Measurements from ENCODE around the gene TMED9.

Gene TMED9

DNA sequence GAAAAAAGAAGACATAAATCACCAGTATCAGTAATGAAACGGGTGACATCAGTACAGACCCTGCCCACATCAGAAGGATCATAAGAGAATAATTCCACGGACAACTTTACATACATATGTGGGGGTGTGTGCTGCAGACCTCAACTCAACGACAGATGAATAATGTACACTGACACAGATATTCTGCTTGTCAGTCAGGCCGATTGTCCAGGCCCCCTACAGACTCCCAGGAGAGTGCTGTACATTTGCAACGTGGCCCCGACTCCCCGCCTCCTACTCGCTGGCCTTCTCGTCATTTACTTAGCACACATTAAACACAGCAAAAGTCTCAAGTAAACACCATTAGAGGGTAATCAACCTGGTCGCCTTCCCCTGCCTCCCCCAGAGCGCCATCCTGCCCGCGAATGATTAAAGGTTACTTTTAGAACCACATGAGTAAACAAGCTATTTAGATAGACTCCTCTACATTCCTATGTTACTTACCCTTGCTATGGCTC is 3.5 kb upstream of the TMED9 start:
- no peak for DNase-seq

DNA sequence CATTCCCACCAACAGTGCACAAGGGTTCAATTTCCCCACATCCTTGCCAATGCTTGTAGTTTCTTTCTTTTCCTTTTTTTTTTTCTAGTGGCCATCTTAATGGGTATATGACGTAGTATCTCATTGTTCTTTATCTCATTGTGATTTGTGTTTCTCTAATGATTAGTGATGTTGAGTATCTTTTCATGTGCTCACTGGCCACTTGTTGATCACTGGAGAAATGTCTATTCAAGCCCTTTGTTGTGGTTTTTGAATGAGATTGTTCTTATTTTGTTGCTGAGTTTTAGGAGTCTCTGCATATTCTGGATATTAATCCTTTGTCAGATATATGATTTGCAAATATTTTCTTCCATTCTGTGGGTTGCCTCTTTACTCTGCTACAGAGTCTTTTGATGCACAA is 1.6 kb upstream of the TMED9 start:
- no peak for DNase-seq

DNA sequence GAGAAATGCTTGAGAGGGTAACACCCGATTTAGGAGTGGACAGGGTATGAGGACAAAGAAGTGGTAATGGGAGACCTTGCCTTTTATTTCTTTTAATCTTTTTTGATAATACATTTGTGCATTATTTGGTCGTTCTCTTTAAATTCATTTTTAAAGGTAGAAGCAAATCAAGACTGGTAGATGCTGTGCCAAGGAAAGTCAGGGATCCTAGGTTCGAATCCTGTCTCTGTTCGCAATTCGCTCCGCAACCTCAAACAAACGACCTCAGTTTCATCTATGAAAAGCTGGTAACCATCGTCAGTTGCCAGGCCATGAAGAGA is 353 bp upstream of the TMED9 start:
- DNase-seq, result no peak

DNA sequence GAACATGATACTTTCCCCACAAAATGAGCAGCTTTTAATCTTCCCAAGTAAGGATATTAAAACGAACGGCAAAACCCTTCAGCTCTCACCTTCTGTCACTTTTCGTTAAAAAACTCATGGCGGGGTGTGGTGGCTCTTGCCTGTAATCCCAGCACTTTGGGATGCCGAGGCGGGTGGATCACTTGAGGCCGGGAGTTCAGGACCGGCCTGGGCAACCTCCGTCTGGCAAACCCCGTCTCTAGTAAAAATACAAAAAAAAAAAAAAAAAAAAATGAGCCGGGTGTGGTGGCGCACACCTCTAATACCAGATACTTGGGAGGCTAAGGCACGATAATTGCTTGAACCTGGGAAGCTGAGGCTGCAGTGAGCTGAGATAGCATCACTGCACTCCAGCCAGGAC is 902 bp downstream of the TMED9 start:
- DNase-seq, result no peak

DNA sequence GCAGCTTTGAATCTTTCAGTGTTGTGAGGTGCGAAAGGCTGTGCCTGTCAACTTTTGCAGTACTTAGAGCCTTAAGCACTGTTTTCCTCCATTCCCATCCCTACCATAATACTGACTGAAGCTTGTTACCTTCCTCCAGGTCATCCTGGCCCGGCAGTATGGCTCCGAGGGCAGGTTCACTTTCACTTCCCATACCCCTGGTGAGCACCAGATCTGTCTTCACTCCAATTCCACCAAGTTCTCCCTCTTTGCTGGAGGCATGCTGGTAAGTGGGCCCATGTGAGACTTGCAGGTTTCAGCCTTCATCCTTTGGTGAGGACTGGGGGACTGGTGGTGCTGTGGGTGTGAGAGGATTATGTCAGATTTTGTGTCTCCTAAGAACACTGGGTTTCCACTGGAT is 1.5 kb downstream of the TMED9 start:
- no peak for DNase-seq

DNA sequence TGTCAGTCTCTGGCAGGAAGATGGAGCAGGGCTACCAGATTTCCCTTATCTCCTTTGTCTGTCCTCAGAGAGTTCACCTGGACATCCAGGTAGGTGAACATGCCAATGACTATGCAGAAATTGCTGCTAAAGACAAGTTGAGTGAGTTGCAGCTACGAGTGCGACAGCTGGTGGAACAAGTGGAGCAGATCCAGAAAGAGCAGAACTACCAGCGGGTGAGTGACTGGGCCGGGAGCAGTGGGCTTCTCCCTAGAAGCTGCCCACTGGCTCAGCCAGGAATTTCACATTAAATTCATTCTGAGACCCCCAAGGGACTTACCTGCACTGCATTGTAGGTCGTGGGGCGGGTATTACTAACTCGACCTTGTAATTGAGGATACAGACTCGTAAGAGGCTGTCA is 2.1 kb downstream of the TMED9 start:
- no peak for DNase-seq

DNA sequence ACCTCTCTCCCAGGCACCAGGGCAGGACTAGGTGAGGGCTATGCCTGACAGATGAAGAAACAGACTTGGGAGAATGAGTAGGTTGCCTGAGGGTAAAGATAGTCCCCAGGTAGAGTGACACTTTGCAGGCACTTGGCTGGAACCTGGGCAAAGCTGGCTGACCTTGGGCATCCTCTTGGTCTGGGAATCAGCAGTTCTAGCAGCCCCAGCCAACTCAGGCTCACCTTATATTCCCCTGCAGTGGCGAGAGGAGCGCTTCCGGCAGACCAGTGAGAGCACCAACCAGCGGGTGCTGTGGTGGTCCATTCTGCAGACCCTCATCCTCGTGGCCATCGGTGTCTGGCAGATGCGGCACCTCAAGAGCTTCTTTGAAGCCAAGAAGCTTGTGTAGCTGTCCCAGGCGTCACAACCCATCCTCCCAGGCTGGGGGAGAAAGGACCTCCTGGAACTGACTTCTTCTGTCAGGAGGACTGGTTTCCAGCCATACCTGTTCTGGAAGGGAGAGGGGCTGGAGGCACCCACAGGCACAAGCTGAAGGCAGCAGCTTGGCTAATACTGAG is 3.1 kb downstream of the TMED9 start:
- DNase-seq, result no peak

DNA sequence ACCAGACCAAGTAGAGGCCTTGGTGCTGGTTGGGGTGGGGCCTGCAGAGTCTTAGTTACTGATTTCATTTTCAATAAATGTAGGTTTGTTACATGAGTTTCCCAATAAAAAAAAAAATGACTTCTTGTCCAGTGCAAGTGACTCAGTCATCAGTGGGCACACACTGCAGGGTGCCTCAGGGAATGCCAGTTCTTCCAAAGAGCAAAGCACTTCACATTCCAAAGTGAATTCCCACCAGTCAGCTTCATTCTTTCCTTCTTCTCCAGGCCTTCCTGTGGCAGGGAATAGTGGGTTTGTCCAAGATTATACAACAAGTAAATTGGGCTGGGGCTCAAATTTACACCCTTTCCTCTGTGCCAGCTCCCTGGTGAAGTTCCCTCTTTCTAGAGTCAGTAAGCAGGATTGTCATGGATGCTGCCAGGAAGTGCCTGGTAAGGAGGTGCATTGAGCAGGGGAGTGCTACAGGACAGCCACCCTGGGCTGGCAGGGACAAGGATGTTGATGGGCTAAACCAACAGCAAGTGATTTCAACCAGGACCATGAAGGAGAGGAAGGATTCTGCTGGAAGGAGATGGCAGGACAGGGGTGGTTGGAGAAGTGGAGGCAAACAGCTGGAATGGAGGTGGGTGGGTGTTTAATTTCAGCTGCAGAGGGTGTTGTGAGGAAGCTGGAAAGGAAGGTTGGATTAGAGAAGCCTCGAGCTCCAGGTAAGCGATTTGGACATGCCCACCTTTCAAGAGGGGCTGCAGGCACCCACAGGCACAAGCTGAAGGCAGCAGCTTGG is 4.2 kb downstream of the TMED9 start:
- DNase-seq, result peak; percentile 28

DNA sequence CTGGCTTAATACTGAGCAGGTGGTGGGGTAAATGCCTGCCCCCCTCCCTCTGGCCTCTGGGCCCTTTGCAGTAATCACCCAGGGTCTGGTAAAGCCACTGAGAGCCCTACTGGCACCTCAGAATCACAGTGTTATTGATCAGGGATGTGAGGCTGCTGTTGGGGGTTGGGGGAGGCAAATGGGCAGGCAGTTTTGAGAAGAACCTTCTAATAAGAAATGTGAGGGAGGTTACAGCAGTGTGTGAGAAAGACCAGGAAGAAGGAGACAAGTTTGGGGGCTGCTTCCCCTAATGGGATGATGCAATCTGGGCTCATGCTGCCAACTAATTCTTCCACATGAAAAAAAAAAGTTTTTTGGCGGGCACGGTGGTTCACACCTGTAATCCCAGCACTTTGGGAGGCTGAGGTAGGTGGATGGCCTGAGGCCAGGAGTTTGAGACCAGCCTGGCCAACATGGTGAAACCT is 4.8 kb downstream of the TMED9 start:
- peak; percentile 48 for DNase-seq

DNA sequence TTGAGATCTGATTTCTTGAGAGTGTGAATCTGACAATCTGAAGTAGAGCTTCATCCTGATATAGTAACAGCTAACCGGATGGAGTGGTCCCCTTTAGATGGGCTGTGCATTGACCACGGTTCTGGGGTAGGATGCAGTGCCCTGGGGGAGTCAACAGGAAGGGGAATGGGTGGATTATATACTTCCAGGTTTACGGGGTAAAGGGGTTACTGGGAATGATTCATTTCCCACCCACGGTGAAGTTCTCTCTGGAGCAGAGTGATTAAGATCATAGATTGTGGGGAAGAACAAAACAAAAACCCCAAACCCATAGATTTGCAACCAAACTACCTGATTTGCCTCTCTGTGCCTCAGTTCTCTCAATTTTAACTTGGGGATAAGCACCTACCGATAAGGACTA is 6.5 kb downstream of the TMED9 start:
- no peak for DNase-seq

DNA sequence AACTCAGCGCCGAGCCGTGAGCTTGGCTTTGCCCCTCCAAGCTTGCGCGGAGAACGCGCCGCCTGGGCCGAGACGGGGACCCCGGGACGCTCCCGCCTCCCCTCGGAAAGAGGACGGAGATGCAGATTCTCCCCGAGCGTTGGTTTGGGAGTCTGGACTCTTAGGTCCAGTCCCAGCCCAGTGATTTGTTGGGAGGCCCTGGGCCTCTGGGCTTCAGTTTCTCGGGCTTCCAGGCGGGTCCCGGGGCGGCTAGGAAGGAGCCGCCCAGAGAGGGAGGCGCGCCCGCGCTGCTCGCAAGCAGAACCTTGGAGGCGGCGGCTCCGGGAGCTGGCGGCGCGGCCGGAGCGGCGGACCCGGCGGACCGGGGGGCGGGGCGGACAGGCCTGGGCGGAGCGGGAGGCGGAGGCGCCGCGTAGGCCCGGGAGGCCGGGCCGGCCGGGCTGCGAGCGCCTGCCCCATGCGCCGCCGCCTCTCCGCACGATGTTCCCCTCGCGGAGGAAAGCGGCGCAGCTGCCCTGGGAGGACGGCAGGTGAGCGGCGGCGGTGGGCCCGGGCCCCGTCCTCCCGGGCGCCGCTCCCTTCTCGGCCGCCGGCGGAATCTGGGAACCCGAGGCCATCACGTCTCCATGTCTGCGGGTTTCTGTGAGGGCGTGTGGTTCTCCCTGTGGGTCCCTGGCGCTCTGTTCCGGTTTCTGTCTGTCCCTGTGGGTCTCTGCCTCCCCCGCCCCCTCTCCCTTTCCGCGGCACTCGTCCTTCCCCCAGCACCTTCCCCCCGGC is 7.9 kb downstream of the TMED9 start, which contains the start of gene B4GALT7:
B4GALT7 (plus strand) TSS at position 402 of the 777 bp plus-strand sequence; CDS start at position 481, 79 bp downstream.
- peak; percentile 94 for DNase-seq

DNA sequence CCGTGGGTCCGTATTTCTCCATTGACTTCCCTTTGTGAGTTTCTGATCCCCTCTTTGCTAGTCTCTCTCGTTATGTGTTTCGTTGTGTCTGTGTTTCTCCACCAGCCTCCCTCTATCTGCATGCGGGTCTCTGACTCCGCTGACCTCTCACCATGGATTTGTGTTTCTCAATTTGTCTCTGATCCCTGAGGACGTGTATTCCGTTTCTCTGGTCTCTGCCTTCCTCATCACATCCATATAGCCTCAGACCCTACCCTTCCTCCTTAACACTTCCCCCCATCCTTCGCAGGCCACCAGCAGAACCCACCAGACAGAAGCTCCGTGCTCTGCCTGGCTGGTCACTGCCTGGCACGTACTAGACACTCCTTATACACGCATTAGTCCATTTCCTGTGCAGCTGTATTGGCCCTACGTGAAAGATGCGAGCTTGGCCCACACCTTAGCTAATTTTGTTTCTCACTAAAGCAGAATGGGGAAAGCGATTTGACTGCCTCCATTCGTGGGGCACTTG is 8.6 kb downstream of the TMED9 start:
- DNase-seq, result no peak

DNA sequence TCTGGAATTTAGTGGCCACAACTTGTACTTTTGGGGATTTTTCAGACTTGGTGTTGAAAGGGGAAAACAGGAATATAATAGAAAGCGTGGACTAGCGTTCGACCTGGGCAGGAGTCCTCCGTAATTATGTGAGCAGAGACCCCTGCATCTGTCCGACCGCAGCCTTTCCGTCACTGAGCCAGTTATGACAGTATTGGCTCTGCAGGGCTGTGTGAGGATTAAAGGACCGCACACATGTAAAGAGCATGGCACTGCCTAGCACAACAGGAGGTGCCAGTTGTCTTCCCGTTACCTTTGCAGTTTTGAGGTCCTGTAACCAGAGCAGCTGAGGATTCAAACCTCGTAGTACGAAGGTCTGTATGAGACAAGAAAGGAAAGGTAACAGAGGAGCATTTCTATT is 9.1 kb downstream of the TMED9 start:
- no peak for DNase-seq

DNA sequence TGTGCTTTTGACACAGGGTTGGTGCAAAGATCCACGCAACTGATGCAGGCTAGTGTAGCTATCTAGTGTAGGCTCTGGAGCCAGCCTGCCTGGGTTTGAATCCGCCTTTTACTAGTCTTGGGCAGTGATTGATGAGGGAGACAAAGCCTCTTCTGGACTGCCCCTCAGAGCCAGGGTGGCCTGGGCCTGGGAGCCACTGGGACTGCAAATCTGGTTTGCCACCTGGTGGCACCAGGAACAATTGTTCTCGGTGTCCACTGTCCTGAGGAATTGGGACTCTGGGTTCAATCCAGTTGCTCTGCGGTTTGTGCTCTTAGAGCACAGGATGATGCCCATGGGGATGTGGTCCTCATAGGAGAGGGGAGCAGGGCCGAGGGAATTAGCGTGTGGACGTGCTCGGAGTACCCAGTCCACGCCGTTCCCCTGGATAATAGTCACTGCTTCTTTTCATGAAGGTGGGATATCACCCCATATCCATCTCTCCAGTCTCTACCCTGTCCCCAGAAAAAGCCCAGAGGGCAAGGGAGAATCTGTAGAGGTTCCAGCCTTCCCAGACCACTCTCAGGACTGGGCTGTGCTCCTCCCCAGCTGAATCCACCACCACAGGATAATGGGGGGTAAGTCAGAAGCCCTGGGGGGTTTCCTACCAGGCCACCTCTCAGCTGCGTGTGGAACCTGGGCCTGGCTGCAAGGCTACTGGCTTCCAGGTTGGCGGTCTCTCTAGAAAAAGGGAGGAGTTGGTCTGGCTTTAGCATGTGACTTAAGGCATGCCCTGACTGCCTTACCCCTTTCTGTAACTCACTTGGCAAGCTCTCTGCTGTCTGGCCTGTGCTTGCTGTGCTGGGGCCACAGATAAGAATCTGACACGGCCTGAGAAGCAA is 9.8 kb downstream of the TMED9 start:
- no peak for DNase-seq

DNA sequence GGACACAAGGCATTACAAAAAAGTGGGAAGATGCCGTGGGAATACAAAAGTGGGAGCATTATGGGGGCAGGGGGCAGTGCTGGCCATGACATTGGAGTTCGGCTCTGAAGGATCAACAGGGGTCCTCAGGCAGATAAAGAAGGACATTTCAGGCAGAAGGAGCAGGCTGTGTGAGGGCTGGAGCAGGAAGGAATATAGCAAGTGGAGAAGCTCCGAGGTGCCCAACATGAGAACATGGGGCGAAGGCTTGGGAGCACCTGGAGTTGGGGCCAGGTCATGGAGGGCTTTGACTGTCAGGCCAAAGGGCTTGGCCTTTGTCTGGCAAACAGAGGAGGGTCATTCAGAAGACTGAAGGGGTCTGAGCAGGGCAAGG is 10.4 kb downstream of the TMED9 start:
- DNase-seq, result no peak

DNA sequence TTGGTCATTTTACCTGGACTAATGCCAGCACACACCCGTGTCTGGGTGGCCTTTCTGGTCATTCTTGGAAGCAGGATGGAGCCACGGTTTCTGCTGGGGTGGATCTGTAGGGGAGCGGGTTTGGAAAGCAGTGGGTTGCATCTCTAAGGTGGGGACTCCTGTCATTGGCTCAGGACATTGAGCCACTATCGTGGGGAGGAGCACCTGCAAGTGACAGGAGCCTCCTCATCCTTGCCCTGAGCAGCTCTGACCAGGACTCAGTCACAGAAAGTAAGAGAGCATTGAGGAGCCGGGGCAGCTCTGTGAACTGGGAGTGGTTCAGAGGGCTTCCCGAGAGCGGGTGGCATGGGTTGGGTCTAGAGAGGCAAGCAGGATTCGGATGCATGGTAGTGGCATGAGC is 11.6 kb downstream of the TMED9 start:
- no peak for DNase-seq

DNA sequence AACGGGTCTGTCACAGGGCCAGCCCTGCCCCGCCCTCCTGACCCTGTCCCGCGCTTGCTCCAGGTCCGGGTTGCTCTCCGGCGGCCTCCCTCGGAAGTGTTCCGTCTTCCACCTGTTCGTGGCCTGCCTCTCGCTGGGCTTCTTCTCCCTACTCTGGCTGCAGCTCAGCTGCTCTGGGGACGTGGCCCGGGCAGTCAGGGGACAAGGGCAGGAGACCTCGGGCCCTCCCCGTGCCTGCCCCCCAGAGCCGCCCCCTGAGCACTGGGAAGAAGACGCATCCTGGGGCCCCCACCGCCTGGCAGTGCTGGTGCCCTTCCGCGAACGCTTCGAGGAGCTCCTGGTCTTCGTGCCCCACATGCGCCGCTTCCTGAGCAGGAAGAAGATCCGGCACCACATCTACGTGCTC is 12.1 kb downstream of the TMED9 start:
- DNase-seq, result no peak

DNA sequence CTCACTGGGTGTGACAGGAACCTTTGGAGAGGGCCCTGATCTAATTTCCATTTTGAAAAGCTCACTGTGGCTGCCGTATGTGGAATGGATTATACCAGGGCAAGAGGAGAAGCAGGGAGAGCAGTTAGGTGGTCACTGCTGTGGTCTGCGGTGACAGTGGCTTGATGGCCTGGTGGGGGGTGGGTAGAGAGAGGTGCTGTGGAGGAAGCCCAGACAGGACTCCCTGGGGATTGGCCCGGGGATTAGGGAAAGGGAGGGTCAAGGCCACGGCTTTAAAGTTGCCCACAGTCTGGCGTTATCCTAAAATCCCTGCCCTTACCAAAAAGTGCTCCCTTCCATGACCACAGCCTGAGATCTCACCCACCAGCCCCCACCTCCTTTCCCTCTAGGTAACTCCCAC is 12.7 kb downstream of the TMED9 start:
- DNase-seq, result no peak

DNA sequence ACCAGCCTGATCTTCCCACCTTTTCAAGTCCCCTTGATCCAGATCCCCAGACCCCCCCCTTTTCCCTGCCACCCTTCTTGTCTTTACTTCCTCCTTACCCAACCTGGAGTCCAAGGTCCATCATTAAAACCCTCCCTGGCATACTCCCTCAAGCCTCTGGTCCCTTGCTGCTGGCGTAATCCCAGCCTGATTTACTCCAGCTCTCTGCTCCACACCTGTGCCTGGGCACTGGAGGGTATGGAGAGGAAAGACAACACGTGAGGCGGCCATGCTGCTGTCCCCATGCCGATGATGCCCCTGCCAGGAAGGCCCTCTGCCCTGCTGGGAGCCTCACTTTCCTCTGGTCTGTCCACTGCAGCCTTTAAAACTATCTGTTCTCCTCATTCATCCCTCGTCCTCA is 13.1 kb downstream of the TMED9 start:
- no peak for DNase-seq

DNA sequence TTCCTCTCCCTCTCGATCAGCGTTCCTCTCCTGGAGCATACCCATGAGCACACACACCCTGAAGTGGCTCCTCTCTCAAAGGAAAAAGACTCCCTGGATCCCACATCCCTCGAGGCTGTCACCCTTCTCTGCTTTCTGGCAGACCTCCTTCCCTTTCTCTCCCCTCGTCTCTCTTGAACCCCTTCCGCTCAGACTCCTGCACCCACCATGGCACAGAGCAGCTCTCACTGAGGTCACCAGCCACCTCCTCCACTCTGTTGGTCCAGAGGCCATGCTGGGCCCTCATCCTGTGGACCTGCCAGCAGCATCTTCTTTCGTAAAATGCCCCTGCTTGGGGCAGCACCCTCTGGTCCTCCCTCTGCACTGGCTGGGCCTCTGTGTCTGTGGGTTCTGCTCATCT is 13.7 kb downstream of the TMED9 start:
- no peak for DNase-seq

DNA sequence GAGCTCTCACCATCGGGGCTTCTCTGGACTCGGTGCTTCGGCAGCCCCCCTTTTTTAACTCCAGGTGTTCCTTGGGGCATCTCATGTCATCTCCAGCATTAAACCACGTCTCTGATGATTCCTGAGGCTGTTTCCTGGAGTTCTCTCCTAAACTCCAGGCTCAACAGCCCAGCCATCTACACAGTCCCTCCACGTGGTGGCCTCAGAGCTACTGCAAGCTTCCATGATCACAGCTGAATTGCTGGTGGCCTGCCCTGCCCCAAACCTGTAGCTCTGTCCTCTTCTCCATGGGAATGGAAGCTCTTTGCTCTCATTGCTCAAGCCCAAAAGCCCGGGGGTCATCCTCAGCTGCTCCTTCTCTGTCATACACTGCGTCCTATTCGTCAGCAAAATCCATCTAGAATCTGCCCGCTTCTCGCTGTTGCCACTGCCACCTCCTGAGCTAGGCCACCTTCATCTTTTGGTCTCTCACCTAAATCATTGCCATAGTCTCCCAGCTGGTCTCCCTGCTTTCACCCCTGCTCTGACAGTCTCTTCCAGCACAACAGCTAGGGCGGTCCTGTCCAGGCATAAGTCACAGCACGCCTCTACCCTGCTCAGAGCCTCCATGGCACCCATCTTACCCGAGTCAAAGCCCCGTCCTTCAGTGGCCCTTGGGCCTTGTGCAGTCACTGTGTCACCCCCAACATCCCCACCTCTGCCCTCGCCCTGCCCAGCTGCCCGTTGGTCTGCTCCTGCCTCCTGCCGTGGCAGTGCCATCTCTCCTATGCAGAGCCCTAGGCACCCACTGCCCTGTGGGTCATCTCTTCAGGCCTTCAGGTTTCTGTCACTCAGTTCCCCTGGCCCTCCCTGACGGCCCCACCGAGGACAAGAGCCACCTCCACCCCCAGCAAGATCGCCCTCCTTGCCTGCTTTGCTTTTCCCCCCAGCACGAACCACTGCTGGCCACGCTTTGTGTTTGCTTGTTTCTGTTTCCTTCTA is 14.4 kb downstream of the TMED9 start:
- DNase-seq, result no peak

DNA sequence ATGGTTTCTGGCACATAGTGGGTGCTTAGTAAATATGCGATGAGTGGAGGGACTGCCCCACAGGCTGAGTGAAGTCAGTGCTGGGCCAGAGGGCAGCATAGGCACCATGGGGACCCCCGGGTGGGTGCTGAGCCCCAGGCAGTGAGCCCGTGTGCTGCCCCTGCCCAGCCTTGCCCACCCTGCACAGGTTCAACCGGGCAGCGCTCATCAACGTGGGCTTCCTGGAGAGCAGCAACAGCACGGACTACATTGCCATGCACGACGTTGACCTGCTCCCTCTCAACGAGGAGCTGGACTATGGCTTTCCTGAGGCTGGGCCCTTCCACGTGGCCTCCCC is 15.1 kb downstream of the TMED9 start:
- DNase-seq, result no peak
